WTC11 (cell line): Measurements from ENCODE around the gene PRSS8.

Experiments used
- ATF1 ChIP-seq: sonication (generic); formaldehyde crosslinking; IDR thresholded peaks from 2 replicates; pipeline ENCODE4 v1.8.1; 2023; ENCODE audit warnings: mild to moderate bottlenecking, moderate library complexity, missing genetic modification reagents
- CBFB ChIP-seq: sonication (generic); formaldehyde crosslinking; IDR thresholded peaks from 2 replicates; pipeline ENCODE4 v1.8.1; 2022; ENCODE audit warnings: mild to moderate bottlenecking, low read depth, missing genetic modification reagents
- CTCF ChIP-seq: fragments of 200-600 bp; IDR thresholded peaks from 2 replicates; pipeline ENCODE4 v1.8.0; 2022; ENCODE audit warnings: antibody characterized with exemption
- ESRRA ChIP-seq: sonication (generic); formaldehyde crosslinking; IDR thresholded peaks from 2 replicates; pipeline ENCODE4 v1.8.1; 2022; ENCODE audit warnings: mild to moderate bottlenecking, missing genetic modification reagents, borderline replicate concordance
- NFE2L1 ChIP-seq: sonication (generic); formaldehyde crosslinking; IDR thresholded peaks from 2 replicates; pipeline ENCODE4 v1.8.1; 2023; ENCODE audit warnings: missing genetic modification reagents
- NFYB ChIP-seq: sonication (generic); formaldehyde crosslinking; conservative IDR thresholded peaks from 2 replicates; pipeline ENCODE4 v1.8.0; 2022; ENCODE audit warnings: low read depth, missing genetic modification reagents
- USF1 ChIP-seq: sonication (generic); formaldehyde crosslinking; IDR thresholded peaks from 2 replicates; pipeline ENCODE4 v1.8.0; 2022; ENCODE audit warnings: mild to moderate bottlenecking, missing genetic modification reagents
- ZNF423 ChIP-seq: fragments of 250-450 bp; sonication (Bioruptor Pico); IDR thresholded peaks from 2 replicates; pipeline ENCODE4 v2.1.2; 2022; ENCODE audit warnings: mild to moderate bottlenecking, moderate library complexity

DNA sequence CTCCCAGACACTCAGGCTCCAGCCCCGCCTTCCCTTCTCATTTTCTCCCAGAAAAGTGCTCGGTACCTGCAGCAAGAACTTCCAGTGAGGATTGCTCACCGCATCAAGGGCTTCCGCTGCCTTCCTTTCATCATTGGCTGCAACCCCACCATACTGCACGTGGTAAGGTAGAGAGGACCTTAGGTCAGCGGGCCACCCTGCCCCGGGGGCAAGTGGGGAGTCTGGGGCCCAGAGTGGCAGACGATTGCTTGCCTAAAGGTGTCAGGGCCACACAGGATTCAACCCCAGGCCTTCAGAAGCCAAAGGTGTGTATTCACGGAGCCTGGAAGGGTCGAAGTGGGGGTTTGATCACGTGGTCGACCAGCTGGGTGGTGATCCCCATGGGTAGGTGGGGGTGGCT lies 25.9 kb downstream of the PRSS8 start:
- TF ChIP-seq USF1 (CRISPR knock-in tag) = no peak
- TF ChIP-seq NFYB (CRISPR knock-in tag) = no peak
- no peak for TF ChIP-seq ESRRA
- no peak for TF ChIP-seq NFE2L1
- no peak for TF ChIP-seq CTCF
- TF ChIP-seq ZNF423 (CRISPR knock-in tag) = no peak
- TF ChIP-seq CBFB = no peak
- TF ChIP-seq ATF1 (CRISPR knock-in tag) = no peak
